Measurements from ENCODE around the gene IGLL1.
"Not testable (repeated sequence)": the region's sequence is repeated elsewhere in the genome, so short reads cannot be mapped to it uniquely, and the experiment has no call there.

IGLL1 gene

GRCh38 chr22:23579870-23580575, at the start of gene IGLL1:
Gene IGLL1 (minus strand): TSS chr22:23580290. CDS start chr22:23580190, 100 bp downstream.
- Histone ChIP-seq H3K4me1 (peaks cover 38 to 100% (median 94%) of the 10 kb centered on the region in 10 experiments), H3K36me3 (peaks cover 0 to 51% (median 0%) of the 10 kb centered on the region in 11 experiments; a peak in 3 of 22 replicates), H3K9ac (peak within 1 kb of the TSS in 10 of 11 experiments; percentile 6 to 82 (median 68); a peak in 17 of 22 replicates), H3K9me3 (replicated peaks in 1 of 11) (no peaks in the 10 kb centered on the region), H3K4me3 (peak within 1 kb of the TSS in 7 of 10 experiments; percentile 22 to 74 (median 53); a peak in 14 of 20 replicates), H3K27me3 (peaks cover 0 to 42% (median 0%) of the 10 kb centered on the region in 11 experiments; a peak in 3 of 22 replicates), H3K27ac (peak within 1 kb of the TSS in 8 of 11 experiments; percentile 55 to 84 (median 74); a peak in 16 of 22 replicates), H4K20me1 (no peaks in the 10 kb centered on the region), H3K4me2 (peak within 1 kb of the TSS; percentile 48 to 100 (median 96))
- no peak for TF ChIP-seq Cebpa-rat (IDR thresholded peaks at IDR 0.05)

GRCh38 chr22:23628056-23628743, 48.1 kb upstream of the IGLL1 start:
- H4K20me1 ChIP-seq, H3K4me3 ChIP-seq, H3K27me3 ChIP-seq: not testable (repeated sequence)

GRCh38 chr22:23627401-23628055, 47.4 kb upstream of the IGLL1 start:
- H4K20me1 ChIP-seq; H3K4me3 ChIP-seq; H3K27me3 ChIP-seq; H3K27ac ChIP-seq; H3K9me3 ChIP-seq (replicated peaks in 1 of 11); H3K9ac ChIP-seq; H3K36me3 ChIP-seq: not testable (repeated sequence)
- Histone ChIP-seq H3K4me1 (peaks cover 0 to 12% (median 8%) of the 10 kb centered on the region in 10 experiments; a peak in 12 of 20 replicates), H3K4me2 (peak overlapping the region in 3 of 11 experiments; percentile 10 to 30 (median 14); a peak in 3 of 22 replicates)

More at GRCh38 chr22:23628056-23628743, 48.1 kb upstream of the IGLL1 start:
- not testable (repeated sequence) for H3K9me3 ChIP-seq (replicated peaks in 1 of 11); H3K27ac ChIP-seq; H3K36me3 ChIP-seq; H3K9ac ChIP-seq
- peaks cover 0 to 12% (median 8%) of the 10 kb centered on the region in 10 experiments; a peak in 12 of 20 replicates for H3K4me1 ChIP-seq
- H3K4me2 ChIP-seq = peak overlapping the region in 2 of 11 experiments; percentile 10 to 30; a peak in 3 of 22 replicates

GRCh38 chr22:23626286-23626975, 46.3 kb upstream of the IGLL1 start:
- no peaks in the 10 kb centered on the region for H4K20me1 ChIP-seq
- no peak overlapping the region for H3K4me2 ChIP-seq
- H3K36me3 ChIP-seq = peaks cover 0 to 4% (median 0%) of the 10 kb centered on the region in 11 experiments; a peak in 1 of 22 replicates
- no peak for TF ChIP-seq Cebpa-rat (IDR thresholded peaks at IDR 0.05)
- H3K27me3 ChIP-seq = no peaks in the 10 kb centered on the region
- no peak overlapping the region for H3K27ac ChIP-seq
- no peak overlapping the region for H3K9ac ChIP-seq
- H3K4me1 ChIP-seq = peaks cover 0 to 12% (median 8%) of the 10 kb centered on the region in 10 experiments; a peak in 12 of 20 replicates
- H3K4me3 ChIP-seq = no peak overlapping the region
- H3K9me3 ChIP-seq (replicated peaks in 1 of 11) = no peaks in the 10 kb centered on the region

GRCh38 chr22:23622634-23623033, 42.5 kb upstream of the IGLL1 start:
- H3K9ac ChIP-seq = no peak overlapping the region
- 0 out of 22 replicates have a peak, but pooled peaks cover 0 to 5% (median 0%) of the 10 kb centered on the region in 11 experiments for H3K36me3 ChIP-seq
- no peak overlapping the region for H3K4me2 ChIP-seq
- H3K4me3 ChIP-seq = no peak overlapping the region
- no peak overlapping the region for H3K27ac ChIP-seq
- H3K27me3 ChIP-seq = no peaks in the 10 kb centered on the region
- H4K20me1 ChIP-seq = no peaks in the 10 kb centered on the region
- peaks cover 0 to 7% (median 4%) of the 10 kb centered on the region in 10 experiments; a peak in 10 of 20 replicates for H3K4me1 ChIP-seq
- no peak for TF ChIP-seq Cebpa-rat (IDR thresholded peaks at IDR 0.05)
- H3K9me3 ChIP-seq (replicated peaks in 1 of 11) = no peaks in the 10 kb centered on the region

GRCh38 chr22:23621916-23622315, 41.8 kb upstream of the IGLL1 start:
- not testable (repeated sequence) for H4K20me1 ChIP-seq; H3K36me3 ChIP-seq; H3K27me3 ChIP-seq; H3K27ac ChIP-seq; H3K9me3 ChIP-seq (replicated peaks in 1 of 11); H3K9ac ChIP-seq; H3K4me1 ChIP-seq; H3K4me2 ChIP-seq; H3K4me3 ChIP-seq

GRCh38 chr22:23621082-23621780, 41.1 kb upstream of the IGLL1 start:
- no peak overlapping the region for H3K4me2 ChIP-seq
- no peaks in the 10 kb centered on the region for H3K9me3 ChIP-seq (replicated peaks in 1 of 11)
- no peaks in the 10 kb centered on the region for H3K4me1 ChIP-seq
- H4K20me1 ChIP-seq = no peaks in the 10 kb centered on the region
- H3K9ac ChIP-seq = no peak overlapping the region
- no peak overlapping the region for H3K27ac ChIP-seq
- H3K27me3 ChIP-seq = no peaks in the 10 kb centered on the region
- TF ChIP-seq Cebpa-rat (IDR thresholded peaks at IDR 0.05) = no peak
- H3K4me3 ChIP-seq = no peak overlapping the region
- 0 out of 22 replicates have a peak, but pooled peaks cover 0 to 5% (median 0%) of the 10 kb centered on the region in 11 experiments for H3K36me3 ChIP-seq

- Histone ChIP-seq H3K4me1 (peaks cover 0 to 4% (median 0%) of the 10 kb centered on the region in 10 experiments; a peak in 1 of 20 replicates), H3K4me2 (no peak overlapping the region), H4K20me1 (peaks cover 0 to 9% (median 0%) of the 10 kb centered on the region in 11 experiments; a peak in 4 of 22 replicates), H3K9me3 (replicated peaks in 1 of 11) (no peaks in the 10 kb centered on the region), H3K36me3 (no peaks in the 10 kb centered on the region), H3K27me3 (no peaks in the 10 kb centered on the region), H3K4me3 (no peak overlapping the region), H3K27ac (no peak overlapping the region), H3K9ac (no peak overlapping the region)
- TF ChIP-seq Cebpa-rat (IDR thresholded peaks at IDR 0.05) = no peak
Measured at GRCh38 chr22:23613193-23613972, 33.3 kb upstream of the IGLL1 start.
